NB4 (cell line): ENCODE measurements around the gene AKT1.

ENCODE experiments used
- POLR2A ChIP-seq: IDR thresholded peaks from 2 replicates; pipeline ENCODE4 v1.6.1; 2011; ENCODE audit warnings: mild to moderate bottlenecking; ENCODE audit not compliant: insufficient read length; ENCODE audit errors: extremely low read depth
- TF ChIP-seq, protein P1 (sequence below): IDR thresholded peaks from one replicate; pipeline ENCODE4 v1.5.1; 2012; ENCODE audit warnings: low read depth, low read length

- TF ChIP-seq, protein P1, sequence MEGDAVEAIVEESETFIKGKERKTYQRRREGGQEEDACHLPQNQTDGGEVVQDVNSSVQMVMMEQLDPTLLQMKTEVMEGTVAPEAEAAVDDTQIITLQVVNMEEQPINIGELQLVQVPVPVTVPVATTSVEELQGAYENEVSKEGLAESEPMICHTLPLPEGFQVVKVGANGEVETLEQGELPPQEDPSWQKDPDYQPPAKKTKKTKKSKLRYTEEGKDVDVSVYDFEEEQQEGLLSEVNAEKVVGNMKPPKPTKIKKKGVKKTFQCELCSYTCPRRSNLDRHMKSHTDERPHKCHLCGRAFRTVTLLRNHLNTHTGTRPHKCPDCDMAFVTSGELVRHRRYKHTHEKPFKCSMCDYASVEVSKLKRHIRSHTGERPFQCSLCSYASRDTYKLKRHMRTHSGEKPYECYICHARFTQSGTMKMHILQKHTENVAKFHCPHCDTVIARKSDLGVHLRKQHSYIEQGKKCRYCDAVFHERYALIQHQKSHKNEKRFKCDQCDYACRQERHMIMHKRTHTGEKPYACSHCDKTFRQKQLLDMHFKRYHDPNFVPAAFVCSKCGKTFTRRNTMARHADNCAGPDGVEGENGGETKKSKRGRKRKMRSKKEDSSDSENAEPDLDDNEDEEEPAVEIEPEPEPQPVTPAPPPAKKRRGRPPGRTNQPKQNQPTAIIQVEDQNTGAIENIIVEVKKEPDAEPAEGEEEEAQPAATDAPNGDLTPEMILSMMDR = no peak
- TF ChIP-seq POLR2A = peak; percentile 55
Observed at GRCh38 chr14:104752735-104753527, 42.6 kb downstream of the AKT1 start, which contains the start of gene SIVA1.
